GM19397 (cell line): ENCODE measurements around the gene CUL7.
"Not testable (repeated sequence)": the region's sequence is repeated elsewhere in the genome, so short reads cannot be mapped to it uniquely, and the experiment has no call there.

ENCODE experiments used
- ATAC-seq: cut with Tn5 transposase; IDR thresholded peaks from one replicate; pipeline ENCODE4 v1.9.1; 2021; ENCODE audit warnings: mild to moderate bottlenecking, moderate library complexity; ENCODE audit not compliant: unreplicated experiment

The CUL7 gene

DNA sequence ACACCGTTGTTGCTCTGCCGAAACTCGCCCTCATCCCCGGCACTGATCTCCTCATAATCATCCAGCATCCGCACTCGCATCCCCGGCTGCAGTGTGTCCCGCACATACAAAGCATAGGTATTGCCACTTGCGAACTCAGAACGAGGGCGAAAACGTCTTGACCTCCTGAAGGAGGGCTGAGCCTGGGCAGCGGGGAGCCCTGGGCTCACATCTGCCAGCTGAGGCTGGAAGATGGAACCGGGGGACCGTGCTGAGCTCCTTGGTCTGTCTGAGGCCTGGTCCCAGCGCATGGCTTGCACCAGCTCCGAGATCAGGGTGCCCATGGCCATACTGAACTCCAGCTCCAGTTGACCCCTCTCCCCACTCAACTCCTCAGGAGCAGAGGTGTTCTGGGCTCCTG is 2.7 kb downstream of the CUL7 start:
- no peak for ATAC-seq

DNA sequence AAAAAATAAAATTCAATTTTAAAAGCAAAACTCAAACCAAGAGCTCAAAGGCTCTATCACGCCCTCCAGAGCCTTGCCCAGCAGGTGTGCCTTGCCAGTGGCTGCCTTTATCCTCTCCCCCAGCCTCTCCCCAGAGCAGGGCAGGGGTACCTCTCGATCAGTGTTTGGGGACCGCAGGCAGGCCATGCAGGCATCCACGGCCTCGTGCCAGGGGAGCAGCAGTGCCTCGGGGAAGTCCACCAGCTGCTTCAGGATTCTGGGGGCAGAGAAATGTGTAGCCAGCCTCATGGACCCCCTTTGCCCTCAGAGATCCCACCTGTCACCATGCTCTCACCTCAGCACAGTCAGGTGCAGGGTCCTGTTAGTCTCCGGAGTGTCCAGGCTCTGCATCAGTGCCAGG is 5.7 kb downstream of the CUL7 start:
- no peak for ATAC-seq

DNA sequence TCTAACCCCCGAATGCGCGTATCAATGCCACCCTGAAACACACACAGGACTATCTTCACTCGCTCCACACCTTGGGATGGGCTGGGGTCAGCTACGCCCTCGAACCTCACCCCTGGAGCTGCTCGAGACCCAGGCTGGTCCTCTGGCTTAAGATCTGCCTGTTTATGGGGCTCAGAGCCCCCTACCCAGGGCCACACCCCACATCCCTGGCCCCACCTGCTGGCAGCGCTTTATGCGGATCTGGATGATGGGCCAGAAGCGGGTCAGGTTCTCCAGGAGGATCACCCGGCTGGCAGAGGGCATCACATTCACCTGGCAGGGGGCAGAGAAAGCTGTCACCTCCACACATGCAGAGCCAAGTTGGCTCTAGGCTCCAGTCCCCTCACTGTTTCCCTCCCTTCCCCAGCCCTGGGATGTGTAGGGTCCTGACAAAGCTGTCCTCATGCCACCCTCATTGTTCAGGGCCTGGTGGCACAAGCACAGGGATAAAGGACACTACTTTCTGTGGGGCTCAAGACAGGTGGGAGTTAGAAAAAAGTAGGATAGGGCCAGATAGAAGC is 8.2 kb downstream of the CUL7 start:
- no peak for ATAC-seq

DNA sequence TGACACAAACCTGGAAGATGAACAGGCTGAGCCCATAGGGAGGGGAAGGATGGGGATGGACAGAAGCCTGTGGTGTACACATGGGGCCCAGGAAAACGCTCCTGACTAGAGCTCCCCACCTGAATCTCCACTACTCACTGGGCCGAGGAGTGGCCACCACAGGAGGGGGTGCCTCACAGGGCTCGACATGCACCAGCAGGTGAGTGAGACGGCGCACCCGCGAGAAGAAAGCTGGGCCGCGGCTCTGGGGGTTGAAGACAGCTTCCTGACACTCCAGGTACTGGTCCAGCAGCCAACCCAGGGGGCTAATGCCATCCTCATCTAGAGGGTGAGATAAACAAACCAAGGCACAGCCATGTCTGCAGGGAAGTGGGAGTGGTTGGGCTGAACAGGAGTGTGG is 10.3 kb downstream of the CUL7 start:
- no peak for ATAC-seq

DNA sequence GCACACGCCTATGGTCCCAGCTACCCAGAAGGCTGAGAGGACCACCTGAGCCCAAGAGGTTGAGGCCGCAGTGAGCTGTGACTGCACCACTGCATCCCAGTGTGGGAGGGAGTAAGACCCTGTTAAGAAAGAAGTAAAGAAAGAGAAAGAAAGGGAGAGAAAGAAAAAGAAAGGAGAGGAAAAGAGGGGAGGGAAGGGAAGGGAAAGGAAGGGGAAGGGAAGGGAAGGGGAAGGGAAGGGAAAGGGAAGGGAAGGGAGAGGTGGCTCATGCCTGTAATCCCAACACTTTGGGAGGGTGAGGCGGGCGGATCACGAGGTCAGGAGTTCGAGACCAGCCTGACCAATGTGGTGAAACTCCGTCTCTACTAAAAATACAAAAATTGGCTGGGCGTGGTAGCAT is 12.2 kb downstream of the CUL7 start:
- ATAC-seq: not testable (repeated sequence)

DNA sequence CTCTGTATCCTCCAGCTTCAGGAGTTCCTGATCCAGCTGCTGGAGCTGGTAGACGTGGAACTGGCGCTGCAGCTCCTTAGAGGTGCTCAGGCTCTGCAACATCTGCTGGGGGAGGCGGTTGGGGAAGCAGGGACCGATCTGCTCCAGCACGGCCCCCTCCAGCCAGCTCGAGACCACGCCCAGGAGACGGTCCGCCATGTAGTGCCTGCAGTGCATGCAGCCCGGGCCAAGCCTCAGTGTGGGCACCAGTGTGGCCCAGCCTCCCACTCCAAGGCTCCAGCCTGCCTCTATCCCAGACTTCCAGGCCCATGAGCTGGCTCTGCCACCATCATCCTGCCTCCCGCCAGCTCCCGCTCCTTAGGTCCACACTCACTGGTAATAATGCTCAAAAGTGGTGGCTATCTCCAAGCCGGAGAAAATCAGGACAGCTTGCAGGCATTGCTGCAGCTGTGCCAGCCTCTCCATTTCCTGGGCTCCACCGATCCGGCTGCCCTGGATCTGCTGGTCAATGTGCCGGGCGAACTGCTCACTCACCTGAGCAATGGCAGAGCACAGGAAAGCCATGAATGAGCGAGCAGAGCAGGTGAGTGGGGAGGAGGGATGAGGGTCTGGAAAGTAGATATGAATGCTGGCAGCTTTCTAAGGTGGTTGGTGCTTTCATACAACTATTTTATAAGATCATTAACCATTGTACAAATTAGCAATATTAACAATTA is 13.0 kb downstream of the CUL7 start:
- no peak for ATAC-seq

DNA sequence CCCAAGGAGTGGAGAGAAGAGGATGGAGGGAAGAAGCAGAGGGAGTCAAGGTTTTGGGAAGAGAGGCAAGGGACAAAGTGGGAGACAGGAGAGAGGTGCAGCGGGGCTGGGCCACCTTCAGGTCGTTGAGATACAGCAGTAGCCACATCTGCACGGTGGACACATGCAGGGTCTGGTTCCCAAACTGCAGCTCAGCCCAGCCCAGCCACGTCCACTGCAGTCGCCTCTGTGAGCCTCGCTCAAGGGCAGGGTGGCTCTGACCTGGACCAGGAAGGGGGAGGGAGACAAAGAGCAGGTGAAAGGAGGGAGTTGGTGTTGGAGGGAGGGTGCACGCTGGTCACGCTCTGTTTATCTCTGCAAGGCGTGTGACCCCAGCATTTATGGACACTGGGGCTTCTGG is 14.9 kb downstream of the CUL7 start:
- ATAC-seq: no peak

DNA sequence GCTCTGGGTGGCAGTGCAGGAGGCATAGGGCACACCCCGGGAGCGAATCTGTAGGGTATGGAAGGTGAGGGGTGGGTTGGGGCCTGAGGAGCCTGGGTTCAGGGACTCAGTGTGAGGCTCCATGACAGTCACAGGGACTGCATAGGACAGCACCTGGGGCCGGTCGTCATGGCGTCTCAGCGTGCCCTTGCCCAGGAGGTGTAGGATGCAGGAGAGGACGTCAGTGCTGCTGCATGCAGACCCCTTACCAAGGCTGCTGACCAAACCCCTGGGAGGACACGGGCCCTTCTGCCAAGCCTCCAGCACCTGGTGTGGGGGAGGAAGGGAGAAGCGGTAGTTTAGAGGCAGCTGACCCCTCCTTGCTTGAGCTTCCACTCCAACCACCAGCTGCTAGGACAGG is 15.9 kb downstream of the CUL7 start:
- ATAC-seq: no peak

DNA sequence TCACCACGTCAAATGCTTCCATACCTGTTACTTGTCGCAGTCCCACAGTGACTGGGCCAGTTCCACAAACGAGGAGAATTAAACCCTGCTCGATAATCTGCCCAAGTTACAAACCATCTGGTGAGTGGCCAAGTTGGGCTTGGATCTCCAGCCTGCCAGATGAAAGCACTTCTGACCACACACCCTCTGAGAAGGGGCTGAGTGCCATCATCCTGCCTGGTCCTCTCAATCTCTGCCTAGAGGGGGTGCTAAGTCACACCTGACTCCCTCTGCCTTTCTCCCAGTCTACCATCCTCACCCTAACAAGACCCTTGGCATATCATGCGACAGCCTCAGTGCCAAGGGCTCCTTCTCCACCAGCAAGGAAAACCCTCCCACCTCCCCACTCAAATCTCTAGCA is 16.5 kb downstream of the CUL7 start:
- no peak for ATAC-seq

DNA sequence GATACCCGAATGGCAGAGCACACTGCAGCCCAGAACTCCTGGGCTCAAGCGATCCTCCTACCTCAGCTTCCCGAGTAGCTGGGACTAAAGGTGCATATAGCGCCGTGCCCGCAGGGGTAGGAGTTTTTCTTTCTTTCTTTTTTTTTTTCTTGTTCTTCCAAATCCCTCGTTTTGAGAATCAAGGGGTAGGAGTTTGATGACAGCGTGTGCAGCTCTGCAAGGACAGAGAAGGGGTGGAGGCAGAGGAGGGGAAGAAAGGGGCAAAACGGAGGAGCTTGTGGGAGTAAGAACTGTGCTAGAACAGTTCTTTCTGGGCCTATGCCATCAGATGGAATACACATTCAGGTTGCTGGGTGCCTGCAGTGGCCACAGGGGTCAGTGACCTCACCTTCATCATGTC is 16.9 kb downstream of the CUL7 start:
- ATAC-seq: no peak

DNA sequence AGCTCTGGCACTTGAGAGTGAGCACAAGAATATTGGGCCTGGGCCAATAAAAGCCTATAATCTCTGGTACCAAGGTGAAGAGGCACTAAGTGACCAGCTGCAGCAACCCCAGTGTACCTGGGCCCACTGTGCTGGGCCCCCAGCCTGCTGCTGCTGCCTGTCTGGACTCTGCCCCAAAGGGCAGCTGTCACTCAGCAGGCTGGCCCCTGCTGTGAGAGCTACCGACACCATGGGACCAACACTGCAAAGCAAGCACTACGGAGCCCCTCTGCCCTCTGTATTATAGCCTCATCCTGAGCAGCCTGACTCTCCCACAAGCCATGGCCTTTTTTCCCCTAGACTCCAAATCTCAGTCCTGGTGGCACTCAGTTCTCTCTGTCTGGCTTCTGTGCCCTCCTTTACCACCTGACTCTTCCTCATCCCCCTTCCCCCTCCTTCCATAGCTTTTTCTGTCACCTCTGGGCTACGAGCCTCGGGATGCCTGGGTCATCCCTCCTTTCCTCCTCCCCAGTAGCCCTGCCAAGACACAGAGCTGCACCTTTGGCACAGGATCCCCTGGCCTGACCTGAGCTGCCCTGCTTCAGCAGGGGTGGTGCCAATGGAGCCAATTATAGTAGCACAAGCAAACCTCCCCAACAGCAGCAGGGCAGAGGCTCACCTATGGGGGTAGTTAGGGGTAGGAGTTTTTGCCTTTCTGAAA is 18.0 kb downstream of the CUL7 start:
- ATAC-seq: no peak

DNA sequence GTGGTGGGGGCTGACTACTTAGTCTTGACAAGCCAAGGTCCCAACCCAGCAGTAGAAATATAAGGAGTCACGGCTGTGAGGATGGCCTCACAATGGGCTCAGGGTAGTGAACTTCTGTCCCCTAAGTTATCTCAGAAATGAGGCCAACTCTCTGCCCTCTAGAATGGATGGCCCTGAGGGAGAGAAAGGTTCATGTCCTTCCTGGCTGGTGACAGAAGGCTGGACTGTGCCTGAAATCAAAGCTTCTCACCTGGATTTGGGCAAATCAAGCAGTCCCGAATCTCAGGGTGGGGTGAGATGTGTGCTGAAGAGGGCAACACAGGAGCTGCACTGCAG is 19.5 kb downstream of the CUL7 start:
- no peak for ATAC-seq

DNA sequence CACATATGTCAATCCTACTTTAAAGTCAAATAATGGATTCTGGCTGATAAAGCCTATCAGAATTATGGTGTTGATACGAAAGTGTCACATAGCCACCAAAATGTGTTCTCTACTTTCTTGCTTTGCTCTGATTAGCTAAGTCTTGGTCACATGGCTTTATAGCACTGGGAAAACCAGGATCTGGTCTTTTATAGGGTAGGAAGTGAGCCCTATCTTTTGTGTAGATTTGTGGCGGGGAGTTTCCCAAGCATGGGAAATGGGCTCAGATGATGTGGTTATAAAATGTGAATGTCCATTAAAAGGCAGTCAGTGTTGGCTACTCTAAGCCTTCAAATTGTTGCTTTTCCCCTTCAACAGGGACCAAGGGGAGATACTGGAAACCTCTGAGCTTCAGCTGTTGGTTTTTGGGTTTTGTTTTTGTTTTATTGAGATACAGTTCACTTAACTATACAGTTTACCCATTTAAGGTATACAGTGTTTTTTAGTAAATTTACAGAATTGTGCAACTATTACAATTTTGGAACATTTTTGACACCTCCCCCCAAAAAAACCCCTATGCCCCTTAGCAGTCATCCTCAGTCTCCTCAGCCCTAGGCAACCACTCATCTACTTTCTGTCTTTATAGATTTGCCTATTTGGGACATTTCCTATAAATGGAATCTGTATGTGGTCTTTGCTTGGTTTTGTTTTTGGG is 20.0 kb downstream of the CUL7 start:
- ATAC-seq: no peak

DNA sequence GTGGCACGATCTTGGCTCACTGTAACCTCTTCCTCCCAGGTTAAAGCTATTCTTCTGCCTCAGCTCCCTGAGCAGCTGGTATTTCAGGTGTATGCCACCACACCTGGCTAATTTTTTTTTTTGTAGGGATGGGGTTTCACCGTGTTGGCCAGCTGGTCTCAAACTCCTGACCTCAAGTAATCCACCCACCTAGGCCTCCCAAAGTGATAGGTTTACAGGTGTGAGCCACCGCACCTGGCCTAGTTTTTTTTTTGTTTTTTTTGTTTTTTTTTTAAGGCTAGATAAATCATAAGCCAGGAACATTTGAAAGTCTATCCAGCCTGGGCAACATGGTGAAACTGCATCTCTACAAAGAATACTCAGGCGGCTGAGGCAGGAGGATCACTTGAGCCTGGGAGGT is 21.3 kb downstream of the CUL7 start:
- no peak for ATAC-seq

DNA sequence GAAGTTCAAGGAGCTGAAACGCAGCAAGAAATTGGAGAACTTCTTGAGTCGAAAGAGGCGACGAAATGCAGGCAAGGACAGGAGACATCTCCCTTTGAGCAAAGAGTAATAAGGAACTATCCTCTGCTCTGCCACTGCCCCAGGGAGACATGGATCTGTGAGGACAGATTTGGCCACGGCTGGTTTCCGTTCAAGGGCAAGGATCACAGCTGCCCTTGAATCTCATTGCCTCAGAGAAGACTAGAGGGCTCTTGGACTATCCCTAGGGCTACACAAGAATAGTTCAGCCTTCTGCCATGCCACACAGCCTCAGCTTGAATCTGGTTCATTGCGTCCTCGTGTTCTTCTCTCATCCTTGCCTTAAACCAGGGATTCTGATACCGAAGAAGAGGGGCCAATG is 24.5 kb downstream of the CUL7 start:
- ATAC-seq: no peak

DNA sequence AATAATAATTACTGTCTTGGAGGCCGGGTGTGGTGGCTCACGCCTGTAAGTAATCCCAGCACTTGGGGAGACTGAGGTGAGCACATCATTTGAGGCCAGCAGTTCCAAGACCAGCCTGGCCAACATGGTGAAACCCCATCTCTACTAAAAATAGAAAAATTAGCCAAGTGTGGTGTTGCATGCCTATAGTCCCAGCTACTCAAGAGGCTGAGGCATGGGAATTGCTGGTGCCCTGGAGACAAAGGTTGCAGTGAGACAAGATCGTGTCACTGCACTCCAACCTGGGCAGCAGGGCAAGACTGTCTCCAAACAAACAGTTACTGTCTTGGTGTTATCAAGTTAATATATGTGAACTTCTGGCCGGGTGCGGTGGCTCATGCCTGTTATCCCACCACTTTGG is 27.3 kb downstream of the CUL7 start:
- ATAC-seq: no peak

DNA sequence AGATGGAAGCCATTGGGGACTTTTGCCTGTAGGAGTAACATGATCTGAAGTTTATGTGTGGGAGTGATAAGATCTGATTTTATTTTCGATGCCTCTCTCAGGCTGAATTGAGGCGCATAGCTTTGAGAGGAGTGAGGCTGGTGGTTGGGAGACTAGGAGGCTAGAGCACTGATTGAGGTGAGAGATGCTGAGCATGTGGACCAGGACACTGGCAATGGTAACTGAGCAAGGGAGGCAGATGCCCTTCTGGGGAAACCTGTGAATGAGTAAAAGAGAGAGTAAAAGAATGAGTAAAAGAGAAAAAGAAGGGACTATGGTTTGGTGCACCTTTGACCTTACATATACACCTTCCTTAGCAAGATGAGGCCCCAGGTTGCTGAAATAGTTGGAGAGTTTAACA is 29.2 kb downstream of the CUL7 start:
- ATAC-seq: no peak

DNA sequence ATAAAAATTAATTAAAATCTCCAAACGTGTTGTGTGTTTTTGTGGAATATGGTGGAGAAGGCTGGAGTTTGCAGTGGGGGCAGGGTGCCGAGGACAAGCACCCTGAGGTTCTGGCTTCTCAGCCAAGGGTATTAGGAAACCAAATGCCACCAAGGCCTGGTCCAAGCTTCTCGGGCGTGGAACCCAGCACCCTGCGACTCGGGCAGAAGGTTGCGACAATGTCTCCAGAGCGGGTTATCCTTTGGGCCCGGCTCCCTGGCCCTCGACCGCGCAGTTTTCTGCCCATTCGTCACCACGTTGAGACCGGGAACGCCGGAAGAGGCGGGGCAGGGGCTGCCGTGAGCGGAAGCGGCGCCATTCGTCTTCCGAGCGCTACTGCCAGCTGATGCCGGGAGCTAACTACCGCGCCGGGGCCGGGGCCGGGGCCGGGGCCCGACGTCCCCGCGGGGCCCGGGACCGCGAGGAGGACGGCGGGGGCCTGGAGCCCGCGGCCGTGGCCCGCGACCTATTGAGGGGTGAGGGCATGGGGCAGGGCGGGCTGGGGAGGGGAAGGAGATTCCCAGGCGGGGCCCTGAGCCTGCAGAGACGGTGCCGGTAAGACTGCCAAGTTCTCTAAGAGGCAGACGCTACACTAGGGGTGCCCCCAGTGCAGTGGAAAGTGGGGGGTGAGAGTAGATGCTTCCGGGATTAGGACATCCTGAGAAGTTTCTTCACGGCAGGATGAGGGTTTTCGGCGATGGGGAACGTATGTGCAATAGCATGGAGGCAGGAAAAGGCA is 32.2 kb downstream of the CUL7 start, which contains the start of gene RRP36:
Gene RRP36, plus strand, starts transcription at position 354 of the 778 bp plus-strand sequence. Its CDS starts 32 bp downstream, at position 386.
- ATAC-seq: peak; percentile 78

DNA sequence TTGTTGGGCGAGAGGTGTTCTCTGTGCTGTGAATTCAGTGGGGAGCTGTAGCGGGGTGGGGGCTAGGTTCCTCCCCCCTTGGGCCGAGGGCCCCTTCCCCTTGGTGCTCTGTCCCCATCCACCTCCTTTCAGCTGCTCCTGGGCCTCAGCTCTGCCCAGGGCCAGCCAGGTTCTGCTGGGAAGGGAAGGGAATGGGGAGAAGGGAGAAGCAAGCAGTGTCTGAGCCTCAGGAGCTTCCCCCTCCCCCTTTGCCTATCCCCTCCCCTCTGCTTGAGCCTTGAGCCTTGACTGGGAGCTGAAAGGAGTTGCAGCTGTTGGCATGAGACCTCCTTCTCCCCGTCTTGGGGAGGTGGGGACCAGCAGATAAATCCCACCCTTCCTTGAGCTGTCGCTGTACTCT is 32.8 kb downstream of the CUL7 start:
- ATAC-seq: no peak

DNA sequence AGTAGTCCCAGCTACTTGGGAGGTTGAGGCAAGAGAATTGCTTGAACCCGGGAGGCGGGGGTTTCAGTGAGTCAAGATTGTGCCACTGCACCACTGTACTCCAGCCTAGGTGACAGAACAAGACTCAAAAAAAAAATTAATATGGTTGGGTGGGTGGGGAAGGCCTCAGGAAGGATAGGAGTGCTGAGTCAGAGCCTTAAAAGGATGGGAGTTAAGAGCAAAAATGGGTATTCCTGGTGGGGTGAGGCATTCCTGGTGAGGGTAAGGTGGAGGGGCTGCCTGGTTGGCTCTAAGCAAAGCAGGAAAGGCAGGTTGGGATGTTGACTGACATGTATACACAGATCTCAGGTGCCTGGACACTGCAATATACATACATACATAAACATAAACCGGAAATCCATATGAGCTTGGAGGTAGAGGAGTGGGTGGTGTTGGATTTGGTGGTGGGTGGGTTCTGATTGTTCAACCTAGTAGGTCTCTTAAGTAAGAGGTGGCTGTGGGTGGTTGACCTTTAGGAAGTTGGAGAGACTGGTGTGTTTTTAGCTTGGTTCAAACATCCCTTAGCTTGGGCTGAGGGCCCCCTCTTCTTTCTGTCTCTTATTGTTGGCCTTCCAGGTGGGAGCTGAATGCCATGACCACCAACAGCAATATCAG is 33.5 kb downstream of the CUL7 start:
- ATAC-seq: no peak

DNA sequence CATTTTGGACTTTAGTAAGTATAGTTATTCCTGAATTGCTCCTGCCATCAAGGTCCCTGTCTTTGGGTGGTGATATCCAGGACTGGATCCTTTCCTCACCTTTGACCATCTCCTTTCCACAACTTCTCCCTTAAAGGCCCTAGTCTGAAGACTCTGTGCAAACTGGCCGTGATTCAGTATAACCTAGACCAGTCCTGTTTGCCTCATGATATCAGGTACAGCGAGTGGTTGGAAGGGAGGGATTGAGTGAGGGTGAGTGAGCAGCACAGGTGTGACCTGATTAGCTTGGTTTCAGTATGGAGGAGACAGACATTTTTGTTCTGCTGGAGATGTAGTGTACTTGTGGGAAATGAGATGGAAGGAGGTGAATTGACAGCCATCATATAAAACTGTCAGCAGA is 34.5 kb downstream of the CUL7 start:
- no peak for ATAC-seq
